GM18909 (cell line): ENCODE data around the gene PFKFB2.
"Not testable (repeated sequence)": the region's sequence is repeated elsewhere in the genome, so short reads cannot be mapped to it uniquely, and the experiment has no call there.

Source experiments
- ATAC-seq: cut with Tn5 transposase; IDR thresholded peaks from one replicate; pipeline ENCODE4 v1.9.1; 2021; ENCODE audit warnings: mild to moderate bottlenecking; ENCODE audit not compliant: unreplicated experiment, poor library complexity

The PFKFB2 gene

DNA sequence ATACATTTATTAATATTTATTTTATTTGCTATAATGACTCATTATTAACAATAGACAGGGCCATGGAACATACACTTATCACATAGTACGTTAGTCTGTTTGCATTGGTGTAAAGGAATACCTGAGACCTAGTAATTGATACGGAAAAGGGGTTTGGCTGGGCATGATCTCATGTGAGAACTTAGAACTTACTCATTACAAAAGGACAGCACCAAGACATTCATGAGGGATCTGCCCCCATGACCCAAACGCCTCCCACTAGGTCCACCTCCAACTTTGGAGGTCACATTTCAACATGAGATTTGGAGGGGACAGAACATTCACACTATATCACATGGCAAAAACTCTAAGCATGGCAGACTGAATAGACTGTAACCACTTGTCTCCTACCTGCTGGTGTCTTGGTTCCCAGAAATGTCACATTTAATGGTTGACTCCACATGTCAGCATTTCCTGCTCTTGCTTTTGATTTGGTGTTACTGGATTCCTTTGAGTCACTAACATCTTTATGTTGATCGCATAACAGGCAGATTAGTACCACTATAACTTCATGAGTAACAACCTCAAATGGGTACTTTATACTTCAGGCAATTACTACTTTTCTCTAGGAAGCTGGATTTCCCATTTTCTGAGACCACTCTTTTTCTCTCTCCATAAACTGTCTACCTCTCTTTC, 17.1 kb upstream of the PFKFB2 start:
- no peak for ATAC-seq

DNA sequence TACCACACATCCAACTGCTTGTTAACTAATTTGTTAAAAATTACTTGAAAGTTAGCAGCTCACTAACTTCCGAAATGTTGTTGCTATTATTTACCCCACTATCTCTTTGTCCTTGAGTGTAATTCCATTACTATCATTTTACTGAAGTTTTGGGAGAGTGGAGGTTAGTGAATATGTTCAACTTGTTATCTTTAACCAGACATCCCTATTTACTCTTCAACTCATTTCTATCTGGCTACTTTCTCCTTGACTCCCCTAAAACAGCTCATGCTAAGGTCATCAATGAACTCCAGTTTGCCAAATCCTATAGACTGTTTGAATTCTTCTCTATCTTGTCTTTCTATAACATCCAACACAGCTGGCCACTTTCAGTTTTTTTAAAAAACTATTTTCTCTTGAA, 16.2 kb upstream of the PFKFB2 start:
- no peak for ATAC-seq

DNA sequence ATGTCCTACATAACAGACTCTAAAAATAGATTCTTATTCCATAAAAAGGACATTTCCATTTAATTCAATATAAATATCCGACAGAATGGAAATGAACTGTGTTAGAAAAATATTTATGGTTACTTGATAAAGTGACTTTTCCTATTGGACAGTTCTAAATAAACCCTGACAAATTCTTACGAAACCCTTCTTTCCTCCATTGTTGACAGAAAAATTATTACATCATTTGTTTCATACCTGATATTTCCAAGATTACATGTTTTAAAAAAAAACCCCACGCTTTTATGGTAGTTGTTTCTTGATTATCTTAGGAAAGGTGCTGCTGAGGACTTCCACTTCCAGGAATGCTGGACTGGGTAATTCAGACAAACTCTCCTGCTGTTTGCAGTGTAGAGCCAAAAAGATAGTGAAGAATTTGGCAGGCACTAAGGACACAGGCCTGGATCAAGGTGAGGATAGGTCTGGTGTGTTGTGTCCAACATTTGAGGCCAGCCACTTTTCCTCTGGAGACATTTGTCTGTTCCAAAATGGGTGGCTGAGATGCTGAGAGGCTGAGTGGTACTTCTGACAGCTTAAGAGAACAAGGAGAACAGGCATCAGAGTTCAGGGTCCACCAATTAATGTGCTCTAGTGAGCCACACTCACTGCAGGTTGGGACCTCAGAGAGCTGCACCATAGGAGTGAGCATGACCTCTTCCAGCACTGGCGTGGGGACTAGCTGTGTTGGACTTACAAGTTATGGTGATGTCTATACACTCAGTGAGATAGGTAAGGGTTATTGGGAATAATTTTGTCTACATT, 13.5 kb upstream of the PFKFB2 start:
- ATAC-seq: no peak

DNA sequence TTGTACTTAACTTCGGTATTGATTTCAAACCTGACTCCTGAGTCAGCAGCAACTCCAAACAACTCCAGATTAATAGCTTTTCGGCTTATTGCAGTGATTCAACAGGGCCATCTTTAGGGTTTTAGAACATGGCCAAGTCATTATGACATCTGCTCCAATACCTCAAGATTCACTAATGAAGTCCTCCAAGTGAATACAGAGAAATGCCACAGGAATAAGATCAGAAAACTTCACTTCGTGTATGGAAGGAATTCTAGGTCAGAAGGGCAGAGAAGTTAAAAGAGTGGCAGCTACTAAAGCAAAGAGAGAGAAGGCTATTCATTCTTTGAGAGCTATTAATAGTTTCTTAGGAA, 12.9 kb upstream of the PFKFB2 start:
- no peak for ATAC-seq

DNA sequence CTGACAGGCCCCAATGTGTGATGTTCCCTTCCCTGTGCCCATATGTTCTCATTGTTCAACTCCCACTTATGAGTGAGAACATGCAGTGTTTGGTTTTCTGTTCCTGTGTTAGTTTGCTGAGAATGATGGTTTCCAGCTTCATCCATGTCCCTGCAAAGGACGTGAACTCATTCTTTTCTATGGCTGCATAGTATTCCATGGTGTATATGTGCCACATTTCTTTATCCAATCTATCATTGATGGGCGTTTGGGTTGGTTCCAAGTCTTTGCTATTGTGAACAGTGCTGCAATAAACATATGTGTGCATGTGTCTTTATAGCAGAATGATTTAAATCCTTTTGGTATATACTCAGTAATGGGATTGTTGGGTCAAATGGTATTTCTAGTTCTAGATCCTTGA, 11.7 kb upstream of the PFKFB2 start:
- ATAC-seq: not testable (repeated sequence)

DNA sequence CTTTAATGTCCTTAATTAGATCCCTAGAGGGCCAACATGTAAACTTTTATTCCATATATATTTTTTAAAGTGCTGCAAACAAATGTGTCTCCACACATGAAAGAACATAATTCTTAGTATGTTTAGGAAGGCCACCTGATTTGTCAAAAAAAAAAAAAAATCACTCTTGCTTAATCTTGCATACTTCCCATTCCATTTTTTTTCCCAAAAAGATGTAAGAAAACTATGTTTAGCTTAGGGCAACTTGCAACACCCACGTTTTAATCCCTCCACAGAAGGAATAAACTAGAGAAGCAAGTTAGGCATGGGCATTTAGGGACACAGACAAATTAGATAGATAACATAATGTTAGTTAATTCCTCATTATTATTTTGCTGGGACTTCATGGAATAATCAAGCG, 7.6 kb upstream of the PFKFB2 start:
- no peak for ATAC-seq

DNA sequence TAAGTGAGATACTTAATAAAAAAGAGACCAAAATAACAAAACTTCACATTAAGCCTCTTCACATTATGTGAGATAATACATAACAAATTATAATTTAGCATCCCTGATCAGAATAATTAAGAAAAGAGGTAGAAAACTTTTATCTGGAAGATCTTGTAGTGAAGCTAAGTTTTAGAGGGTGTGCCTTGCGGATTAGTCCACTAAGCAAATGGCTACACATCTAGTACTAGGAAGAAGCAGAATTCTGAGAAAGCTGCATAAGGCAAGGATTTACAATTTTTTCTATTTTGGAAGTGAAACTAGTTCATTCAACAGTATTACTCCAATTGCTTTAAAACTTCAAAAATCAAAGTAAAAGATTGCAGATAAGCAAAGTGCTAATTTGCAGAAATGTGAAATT, 5.6 kb upstream of the PFKFB2 start:
- ATAC-seq: no peak

DNA sequence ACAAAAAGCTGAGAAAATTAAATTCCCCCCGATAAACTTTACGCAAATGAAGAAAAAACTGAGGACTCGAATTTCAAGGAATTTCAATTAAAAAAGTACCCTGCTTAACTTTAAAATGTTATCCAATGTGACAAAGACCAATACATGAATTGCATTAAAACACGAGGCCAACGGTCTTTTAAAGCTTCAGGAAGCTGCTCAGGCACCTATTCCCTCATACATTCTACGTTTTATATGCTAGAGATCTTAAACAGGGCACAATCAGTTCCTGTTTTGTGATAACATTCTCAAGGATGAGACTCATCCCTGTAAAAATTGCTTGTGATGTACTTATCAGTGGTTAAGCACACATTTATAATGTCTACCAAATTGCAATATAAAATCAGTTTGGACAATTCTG, 5.0 kb upstream of the PFKFB2 start:
- no peak for ATAC-seq

DNA sequence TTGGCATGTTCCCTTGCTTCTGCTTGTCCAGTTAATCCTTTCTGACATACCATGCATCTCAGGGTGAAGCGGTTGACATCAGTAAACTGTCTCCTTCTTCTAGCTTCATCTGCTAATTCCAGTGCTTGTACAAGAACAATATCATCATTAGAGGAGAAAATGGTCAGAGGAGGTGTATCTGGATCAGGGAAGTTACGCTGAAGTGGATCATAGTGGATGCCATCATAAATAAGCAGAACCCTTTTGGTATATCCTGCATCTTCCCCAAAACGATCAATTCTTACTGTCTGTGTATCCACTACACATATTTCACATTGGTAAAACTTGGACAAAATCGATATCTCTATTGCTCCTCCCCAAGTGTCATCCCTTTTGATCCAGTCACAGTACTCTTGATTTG, 4.0 kb upstream of the PFKFB2 start:
- no peak for ATAC-seq

DNA sequence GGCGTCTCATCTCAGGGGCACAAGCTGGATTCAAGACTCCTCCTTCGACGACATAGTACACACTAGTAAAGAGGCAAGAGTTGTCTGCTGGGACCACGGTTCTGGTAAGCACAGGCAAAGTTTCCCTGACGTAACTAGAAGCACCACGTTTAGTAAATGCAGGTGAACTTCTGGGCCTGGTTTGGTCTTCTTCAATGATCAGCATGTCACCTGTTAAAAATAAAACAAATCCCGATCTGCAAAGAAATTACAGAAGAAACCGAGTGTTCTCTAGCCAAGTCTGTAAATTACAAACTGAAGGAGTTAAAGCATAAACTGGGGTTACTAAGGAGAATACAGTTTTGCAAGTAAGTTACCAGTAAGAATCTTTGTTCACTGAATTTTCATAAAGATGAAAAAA, 3.6 kb upstream of the PFKFB2 start:
- no peak for ATAC-seq

DNA sequence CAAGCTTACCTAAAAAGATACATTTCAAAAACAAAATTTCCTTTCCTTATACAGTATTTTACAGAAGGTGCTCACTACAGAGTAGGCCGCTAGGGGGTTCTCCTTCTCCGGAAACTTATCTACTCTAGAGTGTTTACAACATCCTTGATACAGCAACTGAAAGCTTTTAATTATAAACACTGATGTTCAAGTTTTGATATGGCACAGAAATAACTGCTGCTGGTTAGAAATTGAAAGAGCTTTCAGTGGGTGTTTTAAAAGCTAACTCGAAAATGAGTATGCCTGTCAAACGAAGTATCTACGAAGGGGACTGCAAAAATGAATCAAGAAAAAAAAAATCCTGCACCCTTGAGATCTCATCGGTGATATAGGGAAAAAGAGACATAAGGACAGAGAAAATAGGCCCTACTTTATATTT, 3.1 kb upstream of the PFKFB2 start:
- peak; percentile 24 for ATAC-seq

DNA sequence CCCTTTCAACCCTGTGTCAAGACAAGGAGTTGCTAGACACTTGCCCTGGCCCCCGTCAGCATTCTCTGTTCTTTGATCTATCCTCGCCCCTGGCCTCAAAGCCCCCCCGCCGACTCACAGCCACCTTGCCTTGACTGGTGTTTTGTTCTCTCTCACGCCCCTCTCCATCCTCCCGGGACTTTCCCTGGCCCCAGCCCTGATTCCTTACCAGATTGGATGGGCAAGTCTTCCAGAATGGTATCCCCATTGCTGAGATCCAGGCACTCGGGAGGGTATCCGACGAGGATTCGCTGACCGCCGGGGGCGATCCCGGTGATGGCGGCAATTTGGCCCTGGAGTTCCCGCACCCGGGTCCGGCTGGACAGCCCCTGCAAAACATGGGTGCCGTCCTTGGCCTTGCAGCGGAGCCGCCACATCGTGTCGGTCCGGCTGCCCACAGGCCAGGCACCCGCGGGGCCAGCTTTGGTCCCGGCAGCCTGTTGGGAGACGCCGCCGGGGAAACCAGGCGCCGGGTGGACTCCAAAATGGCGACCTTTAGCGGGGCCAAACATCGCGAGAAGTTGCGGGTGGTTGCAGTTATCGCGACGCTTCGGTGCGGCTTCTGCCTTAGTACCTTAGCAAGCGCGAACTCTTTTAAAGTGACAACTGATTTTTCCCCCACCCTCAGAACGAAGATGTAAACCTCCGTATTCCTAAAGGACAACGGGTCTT, 2.4 kb upstream of the PFKFB2 start:
- peak; percentile 55 for ATAC-seq

DNA sequence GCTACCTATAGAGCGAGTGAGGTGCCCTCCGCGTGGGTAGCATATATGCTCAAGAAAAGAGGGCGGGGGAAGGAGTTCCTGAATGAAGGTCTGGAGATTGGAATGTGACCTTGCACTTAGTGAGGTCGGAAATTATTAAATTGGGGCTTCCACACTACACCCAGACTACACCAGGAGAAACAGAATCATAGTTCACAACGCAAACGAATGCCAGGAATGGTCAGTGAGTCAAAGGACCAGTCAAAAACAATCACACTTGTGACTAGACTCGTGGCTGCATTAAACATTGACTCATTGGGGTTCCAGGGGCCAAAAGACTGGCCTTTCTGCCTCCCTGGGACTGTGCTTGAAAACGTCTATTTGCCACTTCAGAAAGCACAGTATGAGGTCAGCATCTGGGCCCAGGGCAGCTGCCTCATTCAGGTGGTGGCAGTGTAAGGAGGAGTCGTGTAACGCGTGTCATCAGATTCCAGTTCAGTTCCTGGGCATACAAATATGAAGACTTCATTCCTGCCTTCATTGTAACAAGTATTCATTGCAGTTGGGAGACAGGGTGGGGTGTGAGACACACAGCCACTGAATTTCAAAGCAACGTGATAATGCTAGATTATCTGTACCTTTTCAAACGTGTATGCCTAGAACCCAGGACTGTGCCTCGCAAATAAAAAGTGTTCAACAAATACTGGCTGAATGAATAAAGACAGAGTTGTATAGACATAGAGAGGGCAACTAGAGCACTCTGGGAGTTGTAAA, 1.7 kb upstream of the PFKFB2 start, which contains the start of gene YOD1:
Gene YOD1, minus strand, starts transcription at position 18 of the 753 bp plus-strand sequence. CDS start 178 bp downstream, outside the sequence.
- no peak for ATAC-seq

DNA sequence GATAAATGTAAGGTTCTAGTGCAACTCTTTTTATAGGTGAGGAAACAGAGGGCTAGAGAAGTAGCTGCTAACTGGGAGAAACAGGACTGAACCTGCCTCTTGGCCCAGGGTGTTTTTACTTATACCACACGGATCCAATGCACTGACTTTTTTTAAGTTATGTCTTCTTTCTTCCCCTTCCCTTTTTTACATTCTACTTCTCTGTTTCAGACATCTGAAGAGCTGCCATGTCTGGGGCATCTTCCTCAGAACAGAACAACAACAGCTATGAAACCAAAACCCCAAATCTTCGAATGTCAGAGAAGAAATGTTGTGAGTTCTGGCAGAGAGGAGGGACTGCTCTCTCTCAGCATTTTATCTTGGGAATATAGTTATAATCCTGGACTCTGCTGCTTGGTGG, 1.4 kb downstream of the PFKFB2 start:
- no peak for ATAC-seq

DNA sequence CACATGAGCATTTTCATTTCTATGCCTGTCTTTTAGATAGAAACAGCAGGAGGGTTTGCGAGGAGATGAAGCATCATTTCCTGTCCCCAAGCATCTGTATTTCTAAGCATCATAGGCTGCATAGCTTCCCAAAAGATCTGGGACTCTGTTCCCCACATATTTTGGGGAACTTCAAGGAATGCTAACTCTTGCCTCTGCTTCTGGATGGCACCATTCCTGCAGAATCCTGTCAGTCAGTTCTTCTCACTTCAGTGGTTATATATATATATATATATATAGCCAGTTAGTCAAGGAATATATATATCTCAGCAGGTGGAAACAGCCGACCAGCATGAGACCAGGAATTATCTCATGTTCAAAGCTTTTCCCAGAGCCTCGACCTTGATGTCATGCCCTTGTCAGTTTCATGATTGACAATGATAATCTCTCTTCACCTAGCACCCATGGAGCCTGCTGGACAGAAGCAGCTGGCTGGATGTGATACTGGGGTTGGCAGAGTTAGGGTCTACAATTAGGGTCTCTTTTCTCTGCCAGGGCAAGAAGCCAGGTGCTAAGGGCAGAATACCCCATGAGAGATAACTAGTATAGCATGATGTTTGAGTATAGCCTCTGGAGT, 2.4 kb downstream of the PFKFB2 start:
- ATAC-seq: no peak

DNA sequence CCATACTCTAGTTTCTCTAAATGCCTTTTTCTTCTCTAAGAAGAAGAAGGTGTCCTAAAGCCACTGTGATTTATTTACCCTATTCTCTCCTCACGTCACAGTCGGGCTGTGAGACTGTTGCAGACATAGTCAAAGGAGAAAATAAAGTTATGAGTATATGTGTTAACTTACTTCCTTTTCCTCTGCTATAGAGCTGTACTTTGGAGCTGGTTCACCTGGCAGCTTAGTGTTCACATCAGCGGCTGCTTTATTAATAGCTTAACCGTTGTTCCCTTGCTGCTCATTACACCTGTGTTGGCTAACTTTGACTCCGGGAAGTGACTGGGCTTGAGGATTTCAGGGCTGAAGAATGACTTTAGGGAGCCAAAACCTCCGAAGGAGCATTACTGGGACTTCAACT, 3.6 kb downstream of the PFKFB2 start:
- ATAC-seq: no peak

DNA sequence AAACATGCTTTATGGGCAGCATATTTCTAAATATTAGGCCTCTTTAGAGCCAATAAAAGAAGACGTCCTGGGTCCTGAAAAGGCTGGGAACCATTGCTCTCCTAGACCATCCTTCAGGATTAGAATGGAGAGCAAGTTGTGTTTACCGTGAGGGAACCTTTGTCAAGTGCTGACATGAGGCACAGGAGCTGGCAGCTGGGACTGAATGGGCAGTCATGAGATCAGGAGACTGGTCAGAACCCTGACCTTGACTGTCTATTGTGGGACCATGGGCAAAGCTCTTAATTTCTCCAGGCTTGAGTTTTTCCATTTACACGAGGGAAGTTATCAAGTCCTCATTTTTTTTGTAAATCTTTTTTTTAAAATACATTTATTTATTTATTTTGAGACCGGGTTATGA, 5.2 kb downstream of the PFKFB2 start:
- no peak for ATAC-seq

DNA sequence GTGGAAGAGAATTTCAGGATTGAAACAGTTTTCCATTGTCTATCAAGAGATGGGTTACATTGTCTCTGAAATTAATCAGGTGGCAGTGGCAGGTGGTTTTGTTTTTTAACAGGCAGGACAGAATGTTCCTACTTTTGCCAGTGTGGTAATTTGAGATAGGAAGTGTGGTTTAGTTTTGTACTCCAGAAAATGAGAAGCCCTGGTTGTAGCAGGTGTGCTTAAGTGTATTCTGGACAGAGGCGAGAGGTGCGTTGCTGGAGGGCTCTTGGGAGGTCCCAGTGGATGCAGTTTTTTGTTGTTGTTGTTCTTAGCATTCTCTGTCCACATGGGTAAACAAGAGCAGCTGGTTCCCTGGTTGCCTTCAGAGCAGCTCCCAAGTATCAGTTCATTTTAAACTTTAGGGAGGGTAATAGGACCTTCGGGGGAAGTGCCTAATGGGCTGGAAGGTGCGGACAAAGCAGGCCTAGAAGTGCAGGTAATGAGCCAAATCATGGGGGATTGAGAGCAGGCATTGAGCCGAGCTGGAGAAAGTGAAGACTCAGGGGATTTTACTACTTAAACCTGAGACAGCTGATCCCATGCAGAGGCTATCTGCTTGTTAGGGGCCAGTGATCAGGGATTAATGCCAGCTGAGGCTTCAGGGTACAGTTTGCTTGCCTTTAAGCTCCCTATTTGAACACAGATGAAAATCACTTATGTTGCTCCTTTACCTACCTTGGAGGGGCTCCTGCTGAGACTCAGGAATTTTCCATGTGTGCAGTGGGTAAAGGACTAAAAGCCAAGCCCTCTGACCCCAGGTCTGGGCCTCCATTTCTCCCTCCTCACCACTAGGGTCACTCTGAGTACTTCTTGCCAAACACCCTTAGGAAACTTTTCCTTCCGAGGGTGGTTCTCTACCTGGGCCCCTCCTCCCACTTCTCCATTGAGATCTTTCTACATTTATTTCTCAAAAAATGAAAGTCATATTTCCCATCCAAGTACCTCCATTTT, 6.1 kb downstream of the PFKFB2 start:
- no peak for ATAC-seq

DNA sequence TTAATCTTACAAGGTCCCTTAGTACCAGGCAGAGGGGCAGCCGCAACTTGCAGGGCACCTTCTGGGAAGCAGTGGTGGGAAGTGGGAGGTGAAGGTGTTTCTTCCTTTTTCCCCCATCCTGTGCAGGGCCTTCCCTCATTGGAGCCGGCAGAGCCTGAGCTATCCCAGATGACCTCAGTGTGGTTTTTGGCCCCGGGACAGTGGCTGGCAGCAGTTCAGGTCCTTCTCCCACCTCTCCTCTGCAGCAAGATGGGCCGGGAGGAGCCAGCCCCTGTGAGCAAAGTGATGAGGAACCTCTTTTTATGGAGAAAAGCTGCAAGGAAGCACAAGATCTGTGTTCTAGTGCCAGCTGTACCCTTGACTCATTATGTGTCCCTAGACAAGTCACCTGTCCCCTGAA, 6.8 kb downstream of the PFKFB2 start:
- no peak for ATAC-seq
